Stimulated activated CD8-positive, alpha-beta memory T cell treated with anti-CD3 and anti-CD28 coated beads, Interleukin-7, amount 100 ng/mL, for 24 hours (primary cell): ENCODE measurements around the gene GALNS.

ENCODE experiments used
- DNase-seq: peaks from one replicate; pipeline ENCODE4 v3.0.0-alpha.2; 2020; ENCODE audit warnings: low read depth

Gene GALNS

GRCh38 chr16:88888461-88889387 is 32.0 kb upstream of the GALNS start:
- DNase-seq: no peak

GRCh38 chr16:88888057-88888456 is 31.3 kb upstream of the GALNS start:
- no peak for DNase-seq

- DNase-seq: no peak
These were observed 30.2 kb upstream of the GALNS start for GRCh38 chr16:88886845-88887521.

DNA sequence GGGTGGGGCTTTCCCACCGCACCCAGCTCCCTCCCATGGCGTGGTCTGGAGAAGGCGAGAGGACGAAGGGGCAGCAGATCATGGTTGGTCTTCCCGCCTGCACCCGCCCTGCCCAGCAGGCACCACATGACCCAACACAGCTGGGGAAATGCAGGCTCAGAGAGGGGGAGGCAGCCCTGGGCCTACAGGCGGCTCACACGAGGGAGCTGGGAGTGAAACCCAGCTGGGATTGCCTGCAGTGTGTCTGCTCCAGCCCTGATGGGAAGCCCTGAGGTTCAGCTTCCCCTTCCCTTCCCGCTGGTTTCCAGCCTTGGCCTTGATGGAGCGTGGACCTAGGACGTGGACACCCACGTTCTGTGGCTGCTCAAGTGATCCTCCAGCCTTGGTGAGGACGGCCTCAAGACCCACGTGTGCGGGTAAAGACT is 29.7 kb upstream of the GALNS start:
- DNase-seq: no peak

- DNase-seq: no peak
These were observed 29.0 kb upstream of the GALNS start for GRCh38 chr16:88885693-88886280.

- DNase-seq: no peak
These were observed 28.0 kb upstream of the GALNS start for GRCh38 chr16:88884569-88885271.

DNA sequence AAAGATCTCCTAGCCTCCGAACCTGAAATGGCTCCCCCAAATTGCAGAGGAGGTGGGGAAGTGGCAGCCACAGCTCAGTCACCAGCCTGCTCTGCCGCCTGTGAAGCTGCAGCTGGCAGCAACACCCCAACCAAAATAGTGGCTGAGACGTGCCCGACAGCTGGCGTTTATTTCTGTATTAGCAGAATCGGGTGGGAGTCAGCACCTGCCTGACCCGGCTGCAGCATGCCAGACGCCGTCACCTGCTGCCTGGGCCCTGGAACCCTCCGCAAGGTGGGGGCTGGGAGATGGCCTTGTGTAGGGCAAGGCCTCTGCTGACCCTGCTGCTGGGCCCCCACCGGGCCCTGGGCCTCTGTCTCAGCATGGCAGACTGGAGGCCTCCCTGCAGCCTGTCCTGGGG is 27.2 kb upstream of the GALNS start:
- no peak for DNase-seq

- no peak for DNase-seq
These were observed 26.6 kb upstream of the GALNS start for GRCh38 chr16:88883117-88883895.

GRCh38 chr16:88882358-88883030 is 25.7 kb upstream of the GALNS start:
- DNase-seq: no peak

DNA sequence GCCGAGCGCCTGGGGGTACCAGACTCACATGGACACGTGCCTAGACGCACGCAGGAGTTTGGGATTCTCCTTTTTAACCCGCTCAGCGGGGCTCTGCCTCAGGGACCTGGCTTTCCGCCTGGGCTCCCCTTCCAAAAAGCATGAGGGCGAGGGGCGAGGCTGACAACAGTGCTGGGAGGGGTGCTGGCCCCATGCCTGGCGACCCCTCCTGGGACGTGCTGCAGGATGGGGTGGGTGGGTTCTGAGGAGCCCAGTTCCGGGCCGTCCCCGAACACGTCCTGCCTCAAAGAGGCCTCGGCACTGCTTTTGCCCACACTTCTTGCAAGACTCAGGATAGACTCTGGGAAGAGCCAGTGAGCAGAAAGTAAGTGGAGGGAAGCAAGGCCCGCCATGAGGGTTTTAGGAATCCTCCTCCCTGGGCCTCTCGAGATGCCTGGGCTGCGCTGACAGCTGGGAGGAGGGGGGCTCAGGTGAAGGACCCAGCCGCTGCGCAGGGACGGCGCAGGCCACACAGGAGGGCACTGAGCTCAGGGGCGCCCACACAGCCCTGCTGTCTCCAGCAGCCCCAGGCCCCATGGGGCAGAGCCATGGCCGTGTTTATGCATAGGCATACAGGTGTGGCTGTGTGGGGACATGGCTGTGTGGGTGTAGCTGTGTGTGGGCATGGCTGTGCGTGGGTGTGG is 25.1 kb upstream of the GALNS start:
- no peak for DNase-seq

DNA sequence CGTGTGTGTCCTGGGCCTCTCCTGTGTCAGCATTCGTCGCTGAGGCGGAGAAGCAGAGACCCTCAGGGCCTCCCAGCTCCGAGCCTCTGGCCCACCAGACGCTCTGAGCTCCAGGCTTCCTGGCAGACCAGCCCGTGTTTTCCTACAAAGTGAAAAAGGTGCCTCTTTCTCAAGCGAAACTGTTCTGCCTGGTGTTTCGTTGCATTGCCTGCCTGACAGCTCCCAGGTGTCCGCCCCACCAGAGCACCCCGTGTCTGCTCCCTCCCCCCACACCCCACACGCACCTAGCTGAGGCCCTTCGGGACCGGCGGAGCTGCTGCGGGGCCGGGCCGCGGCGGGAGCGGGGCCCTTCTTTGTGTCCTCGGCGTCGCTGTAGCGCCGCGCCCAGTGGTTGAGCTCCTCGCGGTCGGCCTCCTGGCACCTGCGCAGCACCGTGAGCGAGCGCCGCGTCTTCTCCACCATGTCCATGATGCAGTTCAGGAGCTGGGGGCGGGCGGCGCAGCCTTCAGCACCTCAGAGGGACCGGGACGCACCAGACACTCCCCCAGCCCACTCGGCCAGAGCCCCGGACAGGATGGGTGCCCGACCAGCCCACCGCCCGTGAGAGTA is 24.4 kb upstream of the GALNS start:
- DNase-seq: no peak

GRCh38 chr16:88880226-88881006 is 23.7 kb upstream of the GALNS start:
- no peak for DNase-seq

GRCh38 chr16:88879788-88880055 is 23.0 kb upstream of the GALNS start:
- no peak for DNase-seq

GRCh38 chr16:88878967-88879787 is 22.4 kb upstream of the GALNS start:
- no peak for DNase-seq

GRCh38 chr16:88878356-88878755 is 21.6 kb upstream of the GALNS start:
- DNase-seq: no peak

GRCh38 chr16:88877564-88878289 is 21.0 kb upstream of the GALNS start:
- DNase-seq: no peak

DNA sequence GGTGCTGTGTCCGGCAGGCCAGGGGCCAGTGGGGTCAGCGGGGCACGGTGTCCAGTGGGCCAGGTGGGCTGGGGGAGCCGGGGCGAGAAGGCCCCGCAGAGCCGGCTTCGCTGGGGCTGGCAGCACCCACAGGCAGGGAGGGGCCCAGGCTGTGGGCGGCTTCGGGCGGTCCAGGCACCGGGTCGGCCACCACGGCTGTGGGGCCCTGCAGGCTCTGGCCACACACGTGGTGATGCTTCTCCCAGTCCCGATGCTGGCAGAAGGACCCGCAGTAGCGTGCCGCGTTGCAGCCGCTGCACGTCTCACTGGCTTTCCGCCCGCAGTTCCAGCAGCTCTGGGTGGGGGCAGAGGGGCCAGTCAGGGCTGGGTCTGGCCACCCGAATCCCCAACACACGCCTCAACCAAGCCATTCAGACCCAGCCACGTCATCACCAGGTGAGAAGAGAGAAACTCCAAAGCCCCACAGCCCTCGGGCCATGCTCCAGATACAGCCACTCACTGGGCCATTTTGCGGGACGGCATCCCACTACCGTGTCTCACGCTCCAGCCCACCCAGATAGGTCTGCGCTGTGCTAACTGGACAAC is 20.3 kb upstream of the GALNS start:
- DNase-seq: no peak
